ENCODE results near the gene NCAM1. TPM values are rescaled to one million over a fixed set of nuclear protein-coding genes. Genes with fewer than 3 reads are reported as not detected.

Gene NCAM1
- total and polyA plus RNA-seq, 9 of the 15 experiments (the other 6 are each of a cell fraction or from before 2014, with no cell fraction given), result 0.09 to 0.23 TPM; not detected in 7

DNA sequence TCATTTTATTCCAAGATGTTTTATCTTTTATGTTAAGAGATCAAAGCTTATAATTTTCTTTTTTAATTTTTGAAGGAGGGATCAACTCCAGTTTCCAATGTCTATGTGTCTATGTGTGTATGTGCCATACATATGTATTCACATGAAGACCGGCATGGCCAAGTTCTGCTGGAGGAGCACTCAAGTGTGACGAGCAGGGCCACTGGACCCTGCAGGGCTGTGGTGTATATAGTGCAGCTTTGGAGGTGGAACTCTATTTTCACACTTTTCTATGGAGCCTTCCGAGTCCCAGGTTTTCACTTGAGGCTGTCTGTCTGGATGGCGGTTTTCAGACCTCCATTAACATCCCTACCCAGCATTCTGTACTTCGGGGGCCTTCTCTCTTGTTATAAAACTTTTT, 316.7 kb downstream of the NCAM1 start:
- Histone ChIP-seq H4K20me1 (replicated peaks; ENCODE audit: control insufficient read depth, insufficient read depth, low read length) (no peaks in the 10 kb centered on the region), H3K4me3 (no peak overlapping the region), H3K79me2 (ENCODE audit: control insufficient read depth, insufficient read depth, low read length) (no peaks in the 10 kb centered on the region), H3K9me3 (replicated peaks; ENCODE audit: control insufficient read depth, insufficient read depth, low read depth, low read length) (no peaks in the 10 kb centered on the region), H3K4me1 (replicated peaks in 1 of 2; ENCODE audit: control insufficient read depth in 2 of 2, insufficient read depth in 2 of 2, low read length in 2 of 2) (no peaks in the 10 kb centered on the region), H3K27ac (ENCODE audit: extremely low read depth, low read depth, low read length) (no peak overlapping the region), H3K36me3 (ENCODE audit: control insufficient read depth, insufficient read depth, low read length) (no peaks in the 10 kb centered on the region), H2AFZ (ENCODE audit: low read depth, low read length) (no peak overlapping the region), H3K9ac (ENCODE audit: insufficient read depth in 1 of 2, low read depth in 2 of 2, low read length in 2 of 2) (no peak overlapping the region), H3K9me1 (ENCODE audit: control insufficient read depth, insufficient read depth, low read length) (no peaks in the 10 kb centered on the region), H3K27me3 (ENCODE audit: control insufficient read depth in 2 of 2, insufficient read depth in 2 of 2, low read length in 2 of 2) (peaks cover 29 to 45% of the 10 kb centered on the region in 2 experiments), H3K4me2 (ENCODE audit: insufficient read depth, low read length) (no peak overlapping the region)
- DNase-seq (ENCODE audit: extremely low read depth in 1 of 4, low spot score in 3 of 4), result no peak
- no peak for FAIRE-seq
- CTCF ChIA-PET (ENCODE audit: low intra/inter-chr PET ratio), result no interaction called here
- 0% methylated on average over 5 of the region's 5 CpGs for WGBS (ENCODE audit: insufficient coverage, low coverage, missing lambda C conversion rate)
- POLR2A ChIA-PET, result no interaction called here
- intact Hi-C loops (cut with micrococcal nuclease), result no loop called here
- no peak for ATAC-seq
- no TSS peak for BruUV-seq (replicated peaks)
- TF ChIP-seq HMGXB4 (CRISPR knock-in tag; IDR thresholded peaks at IDR 0.05) (no peak), PATZ1 (CRISPR knock-in tag; IDR thresholded peaks at IDR 0.05; ENCODE audit: borderline replicate concordance) (no peak), ARHGAP35 (IDR thresholded peaks at IDR 0.05; ENCODE audit: partially characterized antibody) (no peak), NFE2 (IDR thresholded peaks at IDR 0.05; ENCODE audit: low read depth) (no peak), POLR3A (IDR thresholded peaks at IDR 0.05; ENCODE audit: borderline replicate concordance, extremely low read depth, insufficient read depth, insufficient read length) (no peak), USF1 (CRISPR knock-in tag; IDR thresholded peaks at IDR 0.05) (no peak), ATF7 (IDR thresholded peaks at IDR 0.05) (no peak), MED1 (CRISPR knock-in tag; IDR thresholded peaks at IDR 0.05; ENCODE audit: borderline replicate concordance) (no peak), ESRRB (CRISPR knock-in tag; IDR thresholded peaks at IDR 0.05; ENCODE audit: borderline replicate concordance) (no peak), SMARCE1 (IDR thresholded peaks at IDR 0.05) (no peak)
- TF ChIP-seq, protein P1, sequence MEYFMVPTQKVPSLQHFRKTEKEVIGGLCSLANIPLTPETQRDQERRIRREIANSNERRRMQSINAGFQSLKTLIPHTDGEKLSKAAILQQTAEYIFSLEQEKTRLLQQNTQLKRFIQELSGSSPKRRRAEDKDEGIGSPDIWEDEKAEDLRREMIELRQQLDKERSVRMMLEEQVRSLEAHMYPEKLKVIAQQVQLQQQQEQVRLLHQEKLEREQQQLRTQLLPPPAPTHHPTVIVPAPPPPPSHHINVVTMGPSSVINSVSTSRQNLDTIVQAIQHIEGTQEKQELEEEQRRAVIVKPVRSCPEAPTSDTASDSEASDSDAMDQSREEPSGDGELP (CRISPR knock-in tag; IDR thresholded peaks at IDR 0.05; ENCODE audit: borderline replicate concordance), result no peak
- TF ChIP-seq, protein P2, sequence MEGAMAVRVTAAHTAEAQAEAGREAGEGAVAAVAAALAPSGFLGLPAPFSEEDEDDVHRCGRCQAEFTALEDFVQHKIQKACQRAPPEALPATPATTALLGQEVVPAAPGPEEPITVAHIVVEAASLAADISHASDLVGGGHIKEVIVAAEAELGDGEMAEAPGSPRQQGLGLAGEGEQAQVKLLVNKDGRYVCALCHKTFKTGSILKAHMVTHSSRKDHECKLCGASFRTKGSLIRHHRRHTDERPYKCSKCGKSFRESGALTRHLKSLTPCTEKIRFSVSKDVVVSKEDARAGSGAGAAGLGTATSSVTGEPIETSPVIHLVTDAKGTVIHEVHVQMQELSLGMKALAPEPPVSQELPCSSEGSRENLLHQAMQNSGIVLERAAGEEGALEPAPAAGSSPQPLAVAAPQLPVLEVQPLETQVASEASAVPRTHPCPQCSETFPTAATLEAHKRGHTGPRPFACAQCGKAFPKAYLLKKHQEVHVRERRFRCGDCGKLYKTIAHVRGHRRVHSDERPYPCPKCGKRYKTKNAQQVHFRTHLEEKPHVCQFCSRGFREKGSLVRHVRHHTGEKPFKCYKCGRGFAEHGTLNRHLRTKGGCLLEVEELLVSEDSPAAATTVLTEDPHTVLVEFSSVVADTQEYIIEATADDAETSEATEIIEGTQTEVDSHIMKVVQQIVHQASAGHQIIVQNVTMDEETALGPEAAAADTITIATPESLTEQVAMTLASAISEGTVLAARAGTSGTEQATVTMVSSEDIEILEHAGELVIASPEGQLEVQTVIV (CRISPR knock-in tag; IDR thresholded peaks at IDR 0.05; ENCODE audit: borderline replicate concordance), result no peak
- in situ Hi-C loops (cut with MboI), result no loop called here

All from K562 (cell line).